Hepatocyte (in vitro differentiated cells): ENCODE results near the gene RGR. TPM values are rescaled to one million over a fixed set of nuclear protein-coding genes. Genes with fewer than 3 reads are reported as not detected.
A peak's percentile ranks its signal among the peaks of the same experiment; 100 is the strongest.

Experiments
- DNase-seq: peaks from one replicate; pipeline ENCODE4 v3.0.0-alpha.2; 2016; ENCODE audit warnings: low spot score
- H2AFZ ChIP-seq: fragments of 200-600 bp; sonication (generic); 2 replicates; pipeline ENCODE4 v1.6.0; 2016; ENCODE audit warnings: antibody characterized with exemption, mild to moderate bottlenecking
- H3K27ac ChIP-seq: fragments of 200-600 bp; sonication (generic); 2 replicates; pipeline ENCODE4 v1.5.1; 2016; ENCODE audit warnings: mild to moderate bottlenecking
- H3K27me3 ChIP-seq: fragments of 200-600 bp; sonication (generic); 2 replicates; pipeline ENCODE4 v1.6.1; 2016
- H3K36me3 ChIP-seq: fragments of 200-600 bp; sonication (generic); replicated peaks from 2 replicates; pipeline ENCODE4 v1.5.1; 2016; ENCODE audit warnings: low read depth; ENCODE audit not compliant: insufficient read depth
- H3K4me1 ChIP-seq: fragments of 200-600 bp; sonication (generic); 2 replicates; pipeline ENCODE4 v1.5.1; 2016; ENCODE audit warnings: mild to moderate bottlenecking, moderate library complexity; ENCODE audit not compliant: insufficient read depth
- H3K4me2 ChIP-seq: fragments of 200-600 bp; sonication (generic); 2 replicates; pipeline ENCODE4 v1.6.0; 2016
- H3K4me3 ChIP-seq: fragments of 200-600 bp; sonication (generic); 2 replicates; pipeline ENCODE4 v1.5.1; 2016; ENCODE audit warnings: mild to moderate bottlenecking
- H3K79me2 ChIP-seq: fragments of 200-600 bp; sonication (generic); 2 replicates; pipeline ENCODE4 v1.6.0; 2017; ENCODE audit warnings: mild to moderate bottlenecking
- H3K9me2 ChIP-seq: fragments of 200-600 bp; sonication (generic); replicated peaks from 2 replicates; pipeline ENCODE4 v1.6.0; 2017; ENCODE audit warnings: mild to moderate bottlenecking; ENCODE audit not compliant: insufficient read depth
- H3K9me3 ChIP-seq: fragments of 200-600 bp; sonication (generic); 2 replicates; pipeline ENCODE4 v1.5.1; 2016; ENCODE audit warnings: low read depth, mild to moderate bottlenecking
- H4K20me1 ChIP-seq: fragments of 200-600 bp; sonication (generic); 2 replicates; pipeline ENCODE4 v1.6.0; 2016; ENCODE audit warnings: mild to moderate bottlenecking; ENCODE audit not compliant: insufficient read depth, poor library complexity, severe bottlenecking
- CTCF ChIP-seq: fragments of 200-600 bp; sonication (generic); IDR thresholded peaks from 2 replicates; pipeline ENCODE4 v1.5.1; 2016; ENCODE audit warnings: antibody characterized with exemption, mild to moderate bottlenecking; ENCODE audit not compliant: poor library complexity
- EZH2 ChIP-seq: fragments of 200-600 bp; sonication (generic); IDR thresholded peaks from 2 replicates; pipeline ENCODE4 v1.6.1; 2016; ENCODE audit warnings: antibody characterized with exemption, mild to moderate bottlenecking, borderline replicate concordance
- EZH2phosphoT487 ChIP-seq: fragments of 200-600 bp; sonication (generic); IDR thresholded peaks from one replicate; pipeline ENCODE4 v1.6.1; 2018; ENCODE audit warnings: antibody characterized with exemption, mild to moderate bottlenecking, low read depth, moderate library complexity; ENCODE audit not compliant: unreplicated experiment, severe bottlenecking
- WGBS: methylation state at CpG from one replicate; pipeline ENCODE4 v1.1.6; 2016; ENCODE audit warnings: low lambda C conversion rate; ENCODE audit errors: missing lambda C conversion rate; 5-methylcytosine and 5-hydroxymethylcytosine counted together
- polyA plus RNA-seq: library from polyadenylated mRNA; unstranded; fragments of >200 nt; fragmentation: Nextera tagmentation; extraction: Ambion mirVana; gene quantifications from 2 replicates; pipeline ENCODE4 v1.2.1, GENCODE V29; 2016
- total RNA-seq: library from RNA; depleted of rRNA; stranded (reverse); fragments of >200 nt; gene quantifications from 2 replicates; pipeline ENCODE4 v1.2.3, GENCODE V29; 2014

The RGR gene
- total and polyA plus RNA-seq, 2 experiments from 2014 or later = not detected

GRCh38 chr10:84289521-84290200, 44.8 kb downstream of the RGR start:
- Histone ChIP-seq H3K9me2 (no peaks in the 10 kb centered on the region), H3K79me2 (no peaks in the 10 kb centered on the region), H4K20me1 (no peaks in the 10 kb centered on the region), H3K36me3 (no peaks in the 10 kb centered on the region), H3K9me3 (no peaks in the 10 kb centered on the region), H3K4me3 (no peak overlapping the region), H3K4me2 (no peak overlapping the region), H3K27ac (no peak overlapping the region), H3K27me3 (peaks cover 14% of the 10 kb centered on the region), H3K4me1 (no peaks in the 10 kb centered on the region), H2AFZ (no peak overlapping the region)
- 93% methylated on average over 1 of the region's 1 CpG for WGBS
- no peak for TF ChIP-seq EZH2
- DNase-seq = no peak

- H3K27me3 ChIP-seq = peaks cover 14% of the 10 kb centered on the region
- TF ChIP-seq EZH2phosphoT487 = no peak
- no peak for TF ChIP-seq EZH2
- no peak for TF ChIP-seq CTCF
- no peak overlapping the region for H3K4me3 ChIP-seq
- WGBS = 67% methylated on average over 3 of the region's 3 CpGs
- H3K36me3 ChIP-seq = no peaks in the 10 kb centered on the region
- H3K79me2 ChIP-seq = no peaks in the 10 kb centered on the region
- no peaks in the 10 kb centered on the region for H4K20me1 ChIP-seq
- H3K9me3 ChIP-seq = no peaks in the 10 kb centered on the region
- no peak overlapping the region for H2AFZ ChIP-seq
- no peak overlapping the region for H3K27ac ChIP-seq
- no peak overlapping the region for H3K4me2 ChIP-seq
- no peaks in the 10 kb centered on the region for H3K4me1 ChIP-seq
- no peak for DNase-seq
- H3K9me2 ChIP-seq = no peaks in the 10 kb centered on the region
Observed at GRCh38 chr10:84290235-84290634, 45.4 kb downstream of the RGR start.

GRCh38 chr10:84291384-84291783, 46.5 kb downstream of the RGR start:
- Histone ChIP-seq H3K9me3 (no peaks in the 10 kb centered on the region), H3K36me3 (no peaks in the 10 kb centered on the region), H3K4me2 (no peak overlapping the region), H3K79me2 (no peaks in the 10 kb centered on the region), H3K4me3 (no peak overlapping the region), H3K9me2 (no peaks in the 10 kb centered on the region), H3K27ac (no peak overlapping the region), H4K20me1 (no peaks in the 10 kb centered on the region), H2AFZ (no peak overlapping the region), H3K4me1 (no peaks in the 10 kb centered on the region), H3K27me3 (peaks cover 14% of the 10 kb centered on the region)
- peak; percentile 69 for DNase-seq
- TF ChIP-seq EZH2phosphoT487 = no peak
- no peak for TF ChIP-seq CTCF
- no peak for TF ChIP-seq EZH2
- 61% methylated on average over 1 of the region's 1 CpG for WGBS

GRCh38 chr10:84292502-84292901, 47.6 kb downstream of the RGR start:
- no peak for DNase-seq
- TF ChIP-seq EZH2phosphoT487 (no peak), EZH2 (no peak), CTCF (no peak)
- H3K27ac ChIP-seq = no peak overlapping the region
- no peak overlapping the region for H3K4me3 ChIP-seq
- H3K4me1 ChIP-seq = no peaks in the 10 kb centered on the region
- no peaks in the 10 kb centered on the region for H3K79me2 ChIP-seq
- no peaks in the 10 kb centered on the region for H3K9me3 ChIP-seq
- WGBS = 88% methylated on average over 2 of the region's 2 CpGs
- H3K9me2 ChIP-seq = no peaks in the 10 kb centered on the region
- no peak overlapping the region for H2AFZ ChIP-seq
- peaks cover 14% of the 10 kb centered on the region for H3K27me3 ChIP-seq
- no peaks in the 10 kb centered on the region for H3K36me3 ChIP-seq
- H4K20me1 ChIP-seq = no peaks in the 10 kb centered on the region
- no peak overlapping the region for H3K4me2 ChIP-seq
